CD4-positive, alpha-beta T cell (primary cell): ENCODE results near the gene CABLES2. TPM values are rescaled to one million over a fixed set of nuclear protein-coding genes. Genes with fewer than 3 reads are reported as not detected.

Source experiments
- ATAC-seq: fragments of 200-7000 bp; cut with Tn5 transposase; one replicate; pipeline ENCODE4 v1.10.0; 2022; ENCODE audit warnings: mild to moderate bottlenecking; ENCODE audit not compliant: poor library complexity
- CTCF ChIA-PET: fragments of 350-600 bp; sonication (Branson Sonifier 250); formaldehyde crosslinking; loops from one replicate; lab custom pipeline; 2021; ENCODE audit warnings: antibody characterized with exemption, inconsistent platforms; lab: Charles Lee
- POLR2A ChIA-PET: fragments of 350-600 bp; sonication (Branson Sonifier 250); formaldehyde crosslinking; loops from one replicate; lab custom pipeline; 2021; ENCODE audit warnings: antibody characterized with exemption, inconsistent platforms; lab: Charles Lee
- DNase-seq, 14 experiments: peaks; one replicate each; pipeline ENCODE4 v3.0.0-alpha.2; 2013 to 2020; ENCODE audit warnings: mixed read lengths in 2 of 14
- H3K27ac ChIP-seq, 2 donors: one replicate each; pipeline versions ENCODE4 v1.5.1 to v1.7.0; 2013; ENCODE audit warnings: low read length in 2 of 2, low read depth in 1 of 2, mild to moderate bottlenecking in 1 of 2
- H3K27me3 ChIP-seq, 2 experiments: 1 replicate in 1 of 2; 2 replicates in 1 of 2; pipeline versions ENCODE4 v1.6.1 to v1.7.0; 2013; ENCODE audit warnings: low read length in 2 of 2, control low read depth in 1 of 2, mild to moderate bottlenecking in 1 of 2, moderate library complexity in 1 of 2; ENCODE audit not compliant: insufficient read depth in 2 of 2, control insufficient read depth in 1 of 2
- H3K36me3 ChIP-seq: one replicate; pipeline ENCODE4 v1.6.1; 2013; ENCODE audit warnings: low read length, control low read depth; ENCODE audit not compliant: insufficient read depth
- H3K4me1 ChIP-seq: one replicate; pipeline ENCODE4 v1.6.1; 2013; ENCODE audit warnings: low read length, control low read depth; ENCODE audit not compliant: insufficient read depth
- H3K4me3 ChIP-seq: one replicate; pipeline ENCODE4 v1.5.1; 2013; ENCODE audit warnings: mild to moderate bottlenecking, low read length, moderate library complexity
- H3K9me3 ChIP-seq, 2 experiments: 1 replicate in 1 of 2; 2 replicates in 1 of 2; pipeline versions ENCODE4 v1.6.1 to v1.7.0; 2013; ENCODE audit warnings: low read length in 2 of 2, mild to moderate bottlenecking in 2 of 2, control low read depth in 1 of 2, moderate library complexity in 1 of 2; ENCODE audit not compliant: control insufficient read depth in 1 of 2, insufficient read depth in 1 of 2
- H3K27ac Mint-ChIP-seq: one replicate; pipeline ENCODE4 v1.8.0; 2020; ENCODE audit warnings: mixed read lengths
- H3K27me3 Mint-ChIP-seq: one replicate; pipeline ENCODE4 v1.8.0; 2021; ENCODE audit warnings: mixed read lengths
- H3K36me3 Mint-ChIP-seq: one replicate; pipeline ENCODE4 v1.8.0; 2021; ENCODE audit warnings: low read depth, mixed read lengths
- H3K4me1 Mint-ChIP-seq: one replicate; pipeline ENCODE4 v1.8.0; 2021; ENCODE audit warnings: low read depth, mixed read lengths
- H3K4me3 Mint-ChIP-seq: one replicate; pipeline ENCODE4 v1.8.0; 2020; ENCODE audit warnings: mild to moderate bottlenecking, mixed read lengths
- H3K9me3 Mint-ChIP-seq: one replicate; pipeline ENCODE4 v1.8.0; 2020; ENCODE audit warnings: mixed read lengths
- intact Hi-C, 2 experiments: fragments of 100-400 bp; cut with DNase I in 1 of 2; cut with micrococcal nuclease in 1 of 2; formaldehyde crosslinking; loops; one replicate each; pipeline versions ENCODE4 v1.15.1 to v1.9.0; 2023 to 2025; cut with DNase I, micrococcal nuclease
- total RNA-seq, 174 experiments: library from RNA in 2 of 174; stranded (reverse) in 2 of 174; gene quantifications; one replicate each; pipeline ENCODE4 v1.2.3 and lab custom pipeline; 2021 to 2026
- TF ChIP-seq, protein P1 (sequence below): fragments of 200-600 bp; IDR thresholded peaks from one replicate; pipeline ENCODE4 v1.8.0; 2022; ENCODE audit warnings: antibody characterized with exemption, mild to moderate bottlenecking

Gene CABLES2
- total RNA-seq, 2 experiments from 2014 or later, result 4.4 TPM

- H3K4me3 Mint-ChIP-seq, result no peak overlapping the region
These were observed 37.3 kb downstream of the CABLES2 start for GRCh38 chr20:62369815-62370114.

GRCh38 chr20:62368976-62369814 is 37.9 kb downstream of the CABLES2 start:
- Mint-ChIP-seq H3K27ac (no peak overlapping the region), H3K4me1 (peaks cover 4% of the 10 kb centered on the region), H3K9me3 (no peaks in the 10 kb centered on the region), H3K27me3 (peaks cover 27% of the 10 kb centered on the region), H3K4me3 (no peak overlapping the region), H3K36me3 (no peaks in the 10 kb centered on the region)
- POLR2A ChIA-PET, result no interaction called here
- intact Hi-C loops, result loop anchor here in 1 of 2 experiments (5.0 kb wide), 1 partner anchor 67 kb away; the partner anchor contains the start of gene ADRM1
- CTCF ChIA-PET, result no interaction called here
- no peak for ATAC-seq
- Histone ChIP-seq H3K27ac (no peak overlapping the region), H3K36me3 (no peaks in the 10 kb centered on the region), H3K4me1 (peaks cover 26% of the 10 kb centered on the region), H3K27me3 (peaks cover 42 to 43% of the 10 kb centered on the region in 2 experiments), H3K4me3 (no peak overlapping the region), H3K9me3 (peaks cover 0 to 13% of the 10 kb centered on the region in 2 experiments)
- DNase-seq, result no peak
- TF ChIP-seq, protein P1, sequence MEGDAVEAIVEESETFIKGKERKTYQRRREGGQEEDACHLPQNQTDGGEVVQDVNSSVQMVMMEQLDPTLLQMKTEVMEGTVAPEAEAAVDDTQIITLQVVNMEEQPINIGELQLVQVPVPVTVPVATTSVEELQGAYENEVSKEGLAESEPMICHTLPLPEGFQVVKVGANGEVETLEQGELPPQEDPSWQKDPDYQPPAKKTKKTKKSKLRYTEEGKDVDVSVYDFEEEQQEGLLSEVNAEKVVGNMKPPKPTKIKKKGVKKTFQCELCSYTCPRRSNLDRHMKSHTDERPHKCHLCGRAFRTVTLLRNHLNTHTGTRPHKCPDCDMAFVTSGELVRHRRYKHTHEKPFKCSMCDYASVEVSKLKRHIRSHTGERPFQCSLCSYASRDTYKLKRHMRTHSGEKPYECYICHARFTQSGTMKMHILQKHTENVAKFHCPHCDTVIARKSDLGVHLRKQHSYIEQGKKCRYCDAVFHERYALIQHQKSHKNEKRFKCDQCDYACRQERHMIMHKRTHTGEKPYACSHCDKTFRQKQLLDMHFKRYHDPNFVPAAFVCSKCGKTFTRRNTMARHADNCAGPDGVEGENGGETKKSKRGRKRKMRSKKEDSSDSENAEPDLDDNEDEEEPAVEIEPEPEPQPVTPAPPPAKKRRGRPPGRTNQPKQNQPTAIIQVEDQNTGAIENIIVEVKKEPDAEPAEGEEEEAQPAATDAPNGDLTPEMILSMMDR, result no peak

More at GRCh38 chr20:62369815-62370114, 37.3 kb downstream of the CABLES2 start:
- Histone ChIP-seq H3K9me3 (peaks cover 0 to 13% of the 10 kb centered on the region in 2 experiments), H3K36me3 (no peaks in the 10 kb centered on the region), H3K4me1 (peaks cover 26% of the 10 kb centered on the region), H3K4me3 (no peak overlapping the region), H3K27me3 (peaks cover 41 to 42% of the 10 kb centered on the region in 2 experiments), H3K27ac (no peak overlapping the region)
- H3K27me3 Mint-ChIP-seq, result peaks cover 25% of the 10 kb centered on the region
- ChIA-PET POLR2A (no interaction called here), CTCF (no interaction called here)
- ATAC-seq, result no peak
- TF ChIP-seq, protein P1, result no peak
- DNase-seq, result no peak
- no peaks in the 10 kb centered on the region for H3K36me3 Mint-ChIP-seq
- no peaks in the 10 kb centered on the region for H3K9me3 Mint-ChIP-seq
- intact Hi-C loops, result loop anchor here in 1 of 2 experiments (5.0 kb wide), 1 partner anchor 67 kb away; the partner anchor contains the start of gene ADRM1
- no peak overlapping the region for H3K27ac Mint-ChIP-seq
- H3K4me1 Mint-ChIP-seq, result peaks cover 4% of the 10 kb centered on the region

- Mint-ChIP-seq H3K36me3 (no peaks in the 10 kb centered on the region), H3K9me3 (no peaks in the 10 kb centered on the region), H3K27ac (no peak overlapping the region), H3K4me3 (peak overlapping the region; percentile 54), H3K4me1 (peaks cover 4% of the 10 kb centered on the region), H3K27me3 (peaks cover 33% of the 10 kb centered on the region)
- Histone ChIP-seq H3K27me3 (peaks cover 42 to 49% of the 10 kb centered on the region in 2 experiments), H3K4me3 (no peak overlapping the region), H3K36me3 (no peaks in the 10 kb centered on the region), H3K9me3 (peaks cover 0 to 13% of the 10 kb centered on the region in 2 experiments), H3K4me1 (peaks cover 26% of the 10 kb centered on the region), H3K27ac (no peak overlapping the region)
- TF ChIP-seq, protein P1, result no peak
- DNase-seq (no peak), ATAC-seq (no peak)
- POLR2A ChIA-PET, result interaction anchor here (0.6 kb wide), 1 partner anchor 110 kb away, joined by 3 read pairs; no protein-coding TSS in a partner anchor
- CTCF ChIA-PET, result interaction anchor here (0.6 kb wide), 1 partner anchor 14 kb away, joined by 4 read pairs; no protein-coding TSS in a partner anchor
- intact Hi-C loops, result loop anchor here in 1 of 2 experiments (5.0 kb wide), 1 partner anchor 66 kb away; the partner anchor contains the start of gene ADRM1
These were observed 38.6 kb downstream of the CABLES2 start for GRCh38 chr20:62368392-62368975.
